LNCAP (cell line): ENCODE data around the gene C1orf159.

Source experiments
- TF ChIP-seq, protein P1 (sequence below): fragments of 450-650 bp; IDR thresholded peaks from 2 replicates; pipeline ENCODE4 v1.5.1; 2017; ENCODE audit warnings: mild to moderate bottlenecking

The C1orf159 gene

DNA sequence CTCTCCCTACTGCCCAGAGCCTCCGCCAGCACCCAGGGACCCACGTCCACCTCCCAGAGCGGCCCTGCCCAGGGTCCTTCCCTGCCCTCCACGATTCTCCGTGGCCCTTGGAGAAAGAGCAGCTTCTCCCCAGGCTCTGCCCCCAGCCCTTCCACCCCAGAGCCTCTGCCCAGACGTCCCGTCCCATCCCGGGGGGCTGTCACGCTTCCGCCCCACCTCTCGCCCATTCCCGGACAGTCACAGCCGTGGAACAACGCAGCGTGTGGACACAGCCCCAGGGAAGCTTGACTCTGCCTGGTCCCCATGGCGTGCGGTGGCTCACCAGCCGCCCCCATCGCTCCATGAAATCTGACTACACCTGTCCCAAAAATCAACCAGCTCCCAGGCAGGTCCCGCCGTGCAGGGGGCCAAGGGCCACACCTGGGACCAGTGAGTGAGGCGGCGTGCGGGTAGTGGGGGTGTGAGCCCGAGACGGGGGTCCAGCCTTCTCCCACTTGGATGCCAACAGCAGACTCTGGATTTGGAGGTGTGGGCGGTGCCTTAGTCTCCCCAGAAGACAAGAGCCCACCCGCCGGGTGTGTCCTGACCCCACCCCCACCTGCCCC, 45.3 kb upstream of the C1orf159 start:
- TF ChIP-seq, protein P1, sequence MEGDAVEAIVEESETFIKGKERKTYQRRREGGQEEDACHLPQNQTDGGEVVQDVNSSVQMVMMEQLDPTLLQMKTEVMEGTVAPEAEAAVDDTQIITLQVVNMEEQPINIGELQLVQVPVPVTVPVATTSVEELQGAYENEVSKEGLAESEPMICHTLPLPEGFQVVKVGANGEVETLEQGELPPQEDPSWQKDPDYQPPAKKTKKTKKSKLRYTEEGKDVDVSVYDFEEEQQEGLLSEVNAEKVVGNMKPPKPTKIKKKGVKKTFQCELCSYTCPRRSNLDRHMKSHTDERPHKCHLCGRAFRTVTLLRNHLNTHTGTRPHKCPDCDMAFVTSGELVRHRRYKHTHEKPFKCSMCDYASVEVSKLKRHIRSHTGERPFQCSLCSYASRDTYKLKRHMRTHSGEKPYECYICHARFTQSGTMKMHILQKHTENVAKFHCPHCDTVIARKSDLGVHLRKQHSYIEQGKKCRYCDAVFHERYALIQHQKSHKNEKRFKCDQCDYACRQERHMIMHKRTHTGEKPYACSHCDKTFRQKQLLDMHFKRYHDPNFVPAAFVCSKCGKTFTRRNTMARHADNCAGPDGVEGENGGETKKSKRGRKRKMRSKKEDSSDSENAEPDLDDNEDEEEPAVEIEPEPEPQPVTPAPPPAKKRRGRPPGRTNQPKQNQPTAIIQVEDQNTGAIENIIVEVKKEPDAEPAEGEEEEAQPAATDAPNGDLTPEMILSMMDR: no peak

DNA sequence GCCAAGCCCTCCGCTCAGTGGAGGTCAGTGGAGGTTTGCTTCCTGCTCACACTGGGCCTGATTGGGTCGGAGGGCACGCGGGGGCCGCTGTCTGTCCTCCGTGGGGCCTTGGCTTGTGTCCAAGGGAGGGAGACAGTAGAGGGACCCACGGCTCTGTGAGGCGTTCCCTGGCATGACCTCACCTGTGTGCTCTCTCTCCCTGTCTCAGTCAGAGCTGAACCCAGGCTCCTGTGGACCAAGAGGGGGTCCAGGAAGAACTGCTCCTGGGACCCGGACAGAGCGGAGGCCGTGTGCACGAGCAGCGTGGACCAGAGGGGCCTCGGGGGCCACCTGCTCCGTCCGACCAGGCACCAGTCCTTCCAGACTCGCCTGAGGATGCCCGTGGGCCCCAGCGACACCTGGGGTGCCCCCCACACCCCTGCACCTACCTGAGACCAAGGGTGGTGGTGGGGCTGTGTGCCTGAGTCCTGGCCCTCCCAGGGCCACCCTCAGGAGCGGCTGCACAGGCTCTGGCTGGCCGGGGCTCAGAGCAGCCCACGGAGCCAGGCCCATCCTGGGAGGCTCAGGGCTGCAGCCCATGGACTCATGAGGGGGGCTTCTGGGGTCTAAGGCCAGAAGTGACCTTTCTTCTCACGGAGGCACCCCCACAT, 44.5 kb upstream of the C1orf159 start:
- TF ChIP-seq, protein P1: no peak

DNA sequence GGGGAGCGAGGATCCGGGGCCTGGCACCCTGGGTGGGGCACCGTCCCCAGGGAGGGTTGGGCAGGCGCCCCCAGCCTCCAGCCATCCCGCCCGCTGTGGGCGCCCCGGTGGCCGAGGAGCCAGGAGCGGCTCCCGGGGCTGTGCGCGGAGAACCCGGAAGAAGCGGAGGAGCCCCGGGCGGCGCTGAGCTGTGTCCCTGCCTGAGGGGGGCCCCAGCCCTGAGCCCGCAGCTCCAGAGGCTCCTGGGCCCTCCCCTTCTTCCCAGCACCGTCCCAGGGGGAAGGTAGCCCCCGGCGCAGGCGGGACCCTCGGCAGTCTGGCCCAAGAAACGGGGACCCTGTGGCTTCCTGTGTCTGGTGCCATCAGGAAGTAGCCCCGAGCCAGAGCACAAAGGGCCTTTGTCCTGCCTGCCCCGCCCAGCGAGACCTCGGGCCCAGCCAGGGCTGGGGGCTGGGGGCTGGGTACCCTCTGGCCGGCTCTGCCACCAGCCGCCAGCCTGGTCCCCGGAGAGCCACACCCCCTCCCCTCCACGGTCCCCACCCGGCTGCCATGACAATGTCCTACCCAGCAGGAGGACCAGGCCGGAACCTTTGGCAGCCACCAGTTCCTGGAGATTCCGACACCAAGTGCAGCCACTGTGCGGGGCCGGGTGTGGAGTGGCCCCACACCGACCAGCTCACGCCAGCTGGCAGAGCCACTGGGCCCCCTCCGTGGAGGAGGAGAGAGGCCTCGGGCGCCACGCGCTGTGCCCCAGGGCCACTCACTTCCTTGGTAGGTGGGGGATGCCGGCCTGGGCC, 42.2 kb upstream of the C1orf159 start:
- TF ChIP-seq, protein P1: no peak

DNA sequence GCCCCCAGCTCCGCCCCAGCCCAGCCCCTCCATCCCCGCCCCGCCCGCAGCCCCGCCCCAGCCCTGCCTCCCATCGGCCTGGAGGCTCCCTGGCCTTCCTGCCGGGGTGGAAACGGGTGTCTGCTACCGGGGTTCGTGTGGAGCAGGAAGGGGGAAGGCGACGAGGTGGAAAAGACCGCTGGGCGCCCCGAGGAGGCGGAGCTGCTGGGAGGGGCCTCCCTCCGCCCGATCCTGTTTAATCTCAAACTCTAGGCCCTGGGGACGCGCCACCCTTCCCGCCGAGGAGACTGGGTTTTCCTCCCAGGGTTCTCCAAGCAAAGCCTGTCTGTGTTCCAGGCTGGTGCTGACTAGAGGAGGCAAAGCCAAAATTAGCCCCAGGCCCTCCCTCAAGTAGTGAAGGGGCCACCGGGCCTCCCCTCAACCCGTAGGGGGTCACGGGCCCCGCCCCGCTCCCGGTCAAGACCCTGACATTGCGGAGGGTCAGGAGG, 41.6 kb upstream of the C1orf159 start:
- TF ChIP-seq, protein P1: no peak

DNA sequence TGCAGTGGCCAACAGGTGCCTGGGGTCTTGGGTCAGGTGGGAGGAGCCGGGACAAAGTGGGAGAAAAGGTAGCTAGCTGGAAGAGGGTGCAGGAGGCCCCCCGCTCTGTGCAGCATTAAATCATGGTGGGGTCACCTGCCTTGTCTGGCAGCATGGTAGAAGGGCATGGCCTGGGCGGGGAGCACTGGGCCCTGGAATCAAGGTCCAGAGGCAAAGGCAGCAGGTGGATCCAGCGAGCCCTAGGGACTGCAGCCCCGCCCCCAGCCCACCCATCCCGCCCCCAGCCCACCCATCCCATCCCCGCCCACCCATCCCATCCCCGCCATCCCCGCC, 41.1 kb upstream of the C1orf159 start:
- TF ChIP-seq, protein P1: no peak

DNA sequence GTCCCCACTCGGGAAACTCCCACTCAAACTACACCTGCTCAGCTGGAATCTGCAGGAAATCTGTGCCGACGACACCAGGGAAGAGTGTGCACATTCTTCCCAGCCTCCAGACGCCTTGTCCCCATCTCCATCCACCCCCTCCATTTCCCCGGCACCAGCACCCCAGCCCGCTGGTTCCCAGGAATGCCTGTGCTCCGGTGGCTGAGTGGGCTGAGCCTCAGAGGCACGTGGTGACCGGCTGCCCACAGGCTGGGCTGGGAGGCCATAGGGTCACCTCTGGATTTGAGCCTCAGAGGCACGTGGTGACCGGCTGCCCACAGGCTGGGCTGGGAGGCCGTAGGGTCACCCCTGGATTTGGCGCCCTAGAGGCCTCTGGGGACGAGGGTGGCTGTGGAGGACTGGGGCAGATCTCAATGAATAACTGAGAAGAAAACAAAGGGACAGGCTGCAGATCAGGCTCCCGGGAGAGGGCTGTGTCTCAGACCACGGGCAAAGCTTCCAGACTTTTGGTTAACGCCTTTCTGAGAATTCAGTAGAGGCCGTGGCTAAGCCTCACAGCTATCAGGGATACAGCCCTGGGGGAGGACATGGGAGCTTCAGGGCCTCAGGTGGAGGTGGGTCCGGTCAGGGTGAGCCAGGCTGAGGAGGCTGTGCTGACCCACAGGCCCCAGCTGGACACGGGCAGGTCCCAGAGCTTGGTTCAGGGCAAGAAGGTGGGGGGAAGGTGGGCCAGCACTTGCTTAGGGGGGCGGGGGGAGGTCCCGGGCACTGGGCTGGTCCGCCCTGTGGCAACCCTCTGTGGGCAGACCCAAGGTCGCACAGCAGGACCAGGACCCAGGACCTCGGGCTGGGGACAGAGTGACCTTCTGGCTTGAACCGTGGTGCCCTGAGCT, 40.5 kb upstream of the C1orf159 start:
- TF ChIP-seq, protein P1: no peak

DNA sequence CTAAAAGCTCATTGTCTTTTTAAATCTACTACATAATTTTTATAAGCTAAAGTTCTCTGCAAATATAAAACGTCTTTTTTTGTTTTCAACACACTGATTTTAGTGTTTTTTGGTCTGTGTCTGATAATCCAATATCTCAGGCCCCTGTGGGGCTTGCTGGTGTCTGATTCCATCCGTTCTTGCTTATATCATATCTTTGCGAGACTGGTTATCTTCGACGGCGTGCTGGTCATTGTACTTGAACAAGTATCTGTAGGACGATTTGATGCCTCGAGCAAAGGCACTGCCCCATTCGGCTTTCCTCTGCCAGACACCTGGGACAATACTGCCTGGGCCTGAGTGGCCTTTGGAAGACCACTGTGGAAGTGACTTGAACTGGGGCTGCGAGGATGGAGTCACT, 39.4 kb upstream of the C1orf159 start:
- TF ChIP-seq, protein P1: no peak
